Measurements from ENCODE around the gene OR13J1. TPM values are rescaled to one million over a fixed set of nuclear protein-coding genes. Genes with fewer than 3 reads are reported as not detected.

Gene OR13J1
- total and polyA plus RNA-seq, 12 donors: not detected

GRCh38 chr9:35847792-35848572 lies 22.2 kb downstream of the OR13J1 start:
- WGBS, 4 donors: 44 to 56% (median 55%) methylated on average over 4 of the region's 4 CpGs
- Histone ChIP-seq H3K27me3 (no peaks in the 10 kb centered on the region), H3K27ac (peak overlapping the region in 2 of 5 donors; percentile 67 to 69), H3K9me3 (replicated peaks in 1 of 3) (no peaks in the 10 kb centered on the region), H3K4me3 (no peak overlapping the region), H3K36me3 (replicated peaks in 1 of 2) (peaks cover 0 to 5% of the 10 kb centered on the region in 2 donors), H3K4me1 (replicated peaks in 1 of 2) (peaks cover 17 to 33% of the 10 kb centered on the region in 2 donors)
- peak in 1 of 2 donors; percentile 29 for TF ChIP-seq POLR2A (IDR thresholded peaks at IDR 0.05)
- no peak for TF ChIP-seq CTCF (IDR thresholded peaks at IDR 0.05)
- peak in 6 of 7 donors; percentile 43 to 77 (median 63) for DNase-seq
- intact Hi-C loops (cut with DNase I): no loop called here

GRCh38 chr9:35845824-35846771 lies 24.1 kb downstream of the OR13J1 start:
- intact Hi-C loops (cut with DNase I): no loop called here
- peak overlapping the region in 2 of 5 donors; percentile 33 to 68 for H3K27ac ChIP-seq

GRCh38 chr9:35844628-35845270 lies 25.5 kb downstream of the OR13J1 start:
- DNase-seq: peak; percentile 54 to 76 (median 70)
- intact Hi-C loops (cut with DNase I): no loop called here

More at GRCh38 chr9:35845824-35846771, 24.1 kb downstream of the OR13J1 start:
- DNase-seq: peak in 5 of 7 donors; percentile 35 to 73 (median 43)
- Histone ChIP-seq H3K9me3 (replicated peaks in 1 of 3) (no peaks in the 10 kb centered on the region), H3K36me3 (replicated peaks in 1 of 2) (peaks cover 0 to 5% of the 10 kb centered on the region in 2 donors), H3K27me3 (no peaks in the 10 kb centered on the region), H3K4me1 (replicated peaks in 1 of 2) (peaks cover 17 to 33% of the 10 kb centered on the region in 2 donors), H3K4me3 (no peak overlapping the region)
- WGBS, 4 donors: 51 to 69% (median 62%) methylated on average over 31 to 53 of the region's 53 CpGs
- TF ChIP-seq POLR2A (IDR thresholded peaks at IDR 0.05) (no peak), CTCF (IDR thresholded peaks at IDR 0.05) (no peak)

More at GRCh38 chr9:35844628-35845270, 25.5 kb downstream of the OR13J1 start:
- Histone ChIP-seq H3K27ac (peak overlapping the region in 4 of 5 donors; percentile 22 to 68 (median 34)), H3K27me3 (no peaks in the 10 kb centered on the region), H3K4me3 (no peak overlapping the region), H3K4me1 (replicated peaks in 1 of 2) (peaks cover 17 to 33% of the 10 kb centered on the region in 2 donors), H3K9me3 (replicated peaks in 1 of 3) (no peaks in the 10 kb centered on the region), H3K36me3 (replicated peaks in 1 of 2) (peaks cover 0 to 5% of the 10 kb centered on the region in 2 donors)
- 33 to 38% (median 34%) methylated on average over 7 of the region's 7 CpGs for WGBS, 4 donors
- TF ChIP-seq CTCF (IDR thresholded peaks at IDR 0.05) (no peak), POLR2A (IDR thresholded peaks at IDR 0.05) (no peak)
